NCI-H2171 (cell line): ENCODE measurements around the gene ACKR3.

ENCODE experiments used
- DNase-seq: peaks from one replicate; lab custom pipeline; 2025; lab: John Stamatoyannopoulos, UW

The ACKR3 gene

DNA sequence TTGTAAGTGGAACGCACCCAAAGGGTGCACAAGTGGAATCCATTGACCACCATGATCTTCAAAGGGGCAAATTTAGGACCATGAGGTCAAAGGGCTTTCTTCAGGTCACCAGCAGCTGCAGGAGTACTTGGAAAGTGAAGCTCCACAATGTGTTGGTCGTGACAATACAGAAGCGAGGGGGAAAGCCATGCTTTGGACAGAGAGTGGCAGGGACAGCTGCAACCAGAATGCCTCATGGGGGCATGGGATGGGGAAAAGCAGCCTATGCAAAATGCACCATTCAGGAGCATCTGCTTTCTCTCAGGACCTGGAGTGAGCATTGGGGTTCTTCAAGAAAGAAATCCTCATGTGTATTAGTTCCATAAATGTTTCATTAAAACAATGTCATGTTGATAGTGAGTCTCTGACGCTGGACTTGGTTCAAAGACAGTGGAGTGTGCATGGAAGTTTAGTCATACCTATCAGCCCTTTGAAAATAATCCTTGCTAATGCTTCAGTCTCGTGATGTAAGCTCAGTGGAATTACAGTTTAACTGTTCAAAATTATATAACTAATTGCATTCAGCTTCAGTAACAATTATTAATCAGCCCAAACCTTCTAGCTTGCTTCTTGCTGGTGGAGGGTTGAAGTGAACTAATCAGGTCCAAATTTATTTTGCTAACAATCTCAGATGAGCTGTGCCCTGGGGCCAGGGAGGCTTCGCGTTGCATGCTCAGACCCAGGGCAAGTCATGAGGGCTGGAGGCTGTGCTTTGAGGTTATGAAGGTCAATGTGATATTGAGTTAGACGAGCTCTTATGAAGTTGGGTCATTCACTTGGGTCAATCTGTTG is 41.6 kb downstream of the ACKR3 start:
- DNase-seq = no peak

DNA sequence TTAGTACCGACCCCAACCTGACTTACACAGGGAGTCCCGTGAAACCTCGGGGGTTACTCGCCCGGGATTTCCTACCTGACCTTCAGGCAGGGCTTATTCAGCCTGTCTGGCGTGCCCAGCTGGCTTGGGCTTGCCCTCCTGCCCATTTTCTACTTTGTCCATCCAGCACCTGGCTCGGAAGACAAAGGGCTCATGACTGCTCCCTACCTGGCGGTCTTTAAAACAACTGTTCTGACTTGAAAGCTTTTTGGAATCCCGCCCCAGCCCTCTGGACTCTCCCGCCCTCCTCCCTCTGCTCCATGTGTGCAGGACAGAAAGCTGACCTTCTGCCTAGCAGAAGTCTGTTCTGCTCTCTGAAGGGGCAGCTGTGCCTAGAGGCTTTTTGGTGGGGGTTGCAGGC is 43.1 kb downstream of the ACKR3 start:
- DNase-seq = no peak

GRCh38 chr2:236613612-236614011 is 44.0 kb downstream of the ACKR3 start:
- no peak for DNase-seq

DNA sequence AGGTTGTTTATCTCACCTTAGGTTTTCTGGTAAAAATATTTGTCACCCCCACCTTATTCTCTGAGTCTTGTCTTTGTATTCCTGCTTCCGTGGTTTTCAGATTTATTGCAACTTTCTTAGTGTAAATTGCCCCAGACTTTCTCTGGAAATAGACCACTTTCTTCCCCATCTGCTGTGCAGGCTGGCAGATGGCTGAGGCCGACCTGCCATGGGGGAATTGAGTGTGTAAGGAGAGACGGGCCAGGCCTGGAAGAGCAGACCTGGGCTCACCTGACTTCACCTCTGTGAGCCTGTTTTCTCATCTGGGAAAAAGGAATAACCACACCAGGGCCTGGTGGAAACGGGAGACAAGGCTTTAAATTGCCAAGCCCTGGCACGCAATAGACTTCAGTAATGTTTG is 44.9 kb downstream of the ACKR3 start:
- DNase-seq = peak; percentile 70

DNA sequence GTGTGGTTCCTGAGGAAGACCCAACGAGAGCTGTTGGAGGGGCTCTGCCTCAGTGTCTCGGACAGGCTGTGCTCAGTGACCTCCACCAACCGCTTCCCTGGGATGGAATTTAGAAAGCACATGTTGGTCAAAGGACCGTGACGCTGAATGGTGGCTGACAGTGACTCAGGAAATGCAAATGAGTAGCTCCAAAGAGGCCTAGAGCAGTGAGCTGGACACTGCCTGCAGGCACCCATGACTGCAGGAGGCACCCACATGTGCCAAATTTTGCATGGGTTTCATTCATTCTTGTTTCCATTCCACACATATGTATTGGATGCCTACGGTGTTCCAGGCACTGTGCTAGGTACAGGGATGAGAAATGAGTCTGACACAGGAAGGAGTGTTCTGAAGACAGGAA is 46.4 kb downstream of the ACKR3 start:
- no peak for DNase-seq

DNA sequence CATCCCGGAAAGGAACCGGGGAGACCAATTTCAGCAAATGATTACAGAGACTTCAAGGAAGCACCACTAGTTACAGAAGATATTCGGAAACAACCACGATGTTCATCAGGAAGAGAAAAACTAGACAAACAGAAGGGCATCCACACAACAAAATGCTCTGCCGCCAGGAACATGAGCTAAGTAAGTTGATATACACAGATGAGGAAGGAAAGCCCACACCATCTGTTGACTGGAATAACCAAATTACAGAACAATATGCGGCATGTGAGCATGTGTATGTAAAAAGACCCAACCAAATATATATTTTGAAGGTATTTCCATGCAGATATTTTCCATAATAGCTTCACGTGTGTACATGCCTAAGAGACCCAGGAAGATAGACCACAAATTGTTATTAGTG is 47.0 kb downstream of the ACKR3 start:
- peak; percentile 57 for DNase-seq

GRCh38 chr2:236617221-236617737 is 47.7 kb downstream of the ACKR3 start:
- no peak for DNase-seq

GRCh38 chr2:236617796-236618195 is 48.2 kb downstream of the ACKR3 start:
- no peak for DNase-seq

DNA sequence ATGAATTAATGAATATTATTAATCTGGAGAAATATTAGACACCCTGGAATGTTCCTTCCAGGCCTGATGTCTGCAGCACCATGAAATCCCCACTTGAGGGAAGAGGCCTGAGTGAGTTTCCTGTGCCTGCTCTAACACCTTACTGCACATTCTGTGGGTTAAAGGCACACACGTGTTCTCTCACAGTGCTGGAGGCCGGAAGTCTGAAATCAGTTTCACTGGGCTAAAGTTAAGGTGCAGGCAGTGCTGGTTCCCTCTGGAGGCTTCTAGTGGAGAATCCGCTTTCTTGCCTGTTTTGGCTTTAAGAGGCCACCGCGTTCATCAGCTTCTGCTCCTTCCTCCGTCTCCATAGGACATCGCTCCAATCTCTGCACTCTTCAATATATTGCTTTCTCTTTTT is 48.7 kb downstream of the ACKR3 start:
- no peak for DNase-seq

GRCh38 chr2:236619910-236620612 is 50.4 kb downstream of the ACKR3 start:
- DNase-seq = no peak

GRCh38 chr2:236621786-236622185 is 52.2 kb downstream of the ACKR3 start:
- DNase-seq = no peak

GRCh38 chr2:236622201-236622600 is 52.6 kb downstream of the ACKR3 start:
- no peak for DNase-seq

DNA sequence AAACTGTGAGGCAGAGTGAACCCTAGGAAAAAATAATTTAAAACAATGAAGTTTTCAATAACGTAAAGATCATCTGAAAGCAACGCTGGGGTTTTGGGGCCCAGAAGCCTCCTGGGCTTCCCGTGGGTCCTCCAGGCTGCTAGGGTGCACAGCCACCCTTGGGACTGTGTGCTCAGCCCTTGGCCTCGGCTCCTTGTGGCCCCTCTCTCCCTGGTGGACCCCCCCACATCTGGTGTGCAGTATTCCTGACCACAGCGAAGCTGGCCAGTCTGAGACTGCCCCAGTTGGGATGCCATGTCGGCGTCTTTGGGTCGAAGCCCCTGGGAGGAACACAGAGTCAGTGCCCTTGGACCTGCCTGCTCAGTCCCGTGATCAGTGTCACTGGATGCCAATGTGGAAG is 53.0 kb downstream of the ACKR3 start:
- DNase-seq = no peak

GRCh38 chr2:236623816-236624215 is 54.2 kb downstream of the ACKR3 start:
- DNase-seq = no peak

GRCh38 chr2:236625156-236625690 is 55.6 kb downstream of the ACKR3 start:
- no peak for DNase-seq

DNA sequence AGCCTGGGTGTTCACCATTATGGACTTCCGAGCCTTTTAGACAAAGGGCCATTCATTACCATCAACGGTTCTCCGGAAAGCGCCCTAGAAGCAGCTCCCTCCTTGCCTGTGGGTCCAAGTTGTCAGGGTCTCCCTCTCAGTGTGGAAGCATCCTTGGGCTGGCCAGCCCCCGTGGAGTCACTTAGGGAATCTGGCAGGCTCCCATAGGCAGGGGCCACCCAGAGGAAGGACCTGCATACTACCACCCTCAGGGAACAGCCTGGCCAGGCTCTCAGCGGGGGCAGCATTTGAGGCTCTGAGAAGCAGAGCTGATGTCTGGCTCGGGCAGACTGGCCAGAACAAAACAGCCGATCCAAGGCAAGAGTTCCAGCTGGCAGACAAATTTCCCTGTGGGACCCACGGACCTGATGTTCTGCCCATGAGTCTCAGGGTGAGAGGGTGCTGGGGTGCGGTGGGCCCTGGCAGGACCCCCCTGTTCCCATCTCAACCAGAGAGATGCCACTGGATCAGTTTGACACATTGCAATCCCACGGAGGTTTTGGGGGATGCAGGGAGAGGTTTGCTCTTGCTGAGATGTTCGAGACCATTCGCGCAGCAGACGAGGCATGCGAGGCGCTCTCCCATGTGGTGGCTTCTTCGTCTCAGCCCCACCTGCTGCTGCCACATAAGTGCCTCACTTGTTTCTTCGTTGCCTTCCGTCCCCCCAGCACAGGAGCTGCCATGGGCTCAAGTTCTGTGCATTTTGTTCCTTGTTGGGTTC is 56.9 kb downstream of the ACKR3 start:
- DNase-seq = no peak

DNA sequence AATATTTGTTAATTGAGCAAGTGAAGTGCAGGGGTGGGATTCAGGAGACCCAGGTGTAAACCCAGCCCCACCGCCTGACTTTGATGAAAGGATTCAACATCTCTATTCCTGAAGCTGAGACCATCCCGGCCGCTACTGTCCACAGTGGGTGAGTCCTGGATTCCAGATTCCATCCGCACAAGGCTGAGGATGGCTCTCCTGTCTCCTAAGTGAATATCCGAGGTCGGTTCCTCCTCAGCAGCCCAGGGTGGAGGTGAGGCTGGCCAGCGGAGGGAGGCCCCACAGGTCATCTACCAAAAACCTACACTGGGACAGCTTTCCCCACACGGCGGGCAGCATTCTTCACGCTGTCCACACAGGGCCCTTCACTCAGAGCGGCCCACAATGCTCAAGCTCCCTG is 57.6 kb downstream of the ACKR3 start:
- no peak for DNase-seq

GRCh38 chr2:236627841-236628240 is 58.2 kb downstream of the ACKR3 start:
- no peak for DNase-seq

DNA sequence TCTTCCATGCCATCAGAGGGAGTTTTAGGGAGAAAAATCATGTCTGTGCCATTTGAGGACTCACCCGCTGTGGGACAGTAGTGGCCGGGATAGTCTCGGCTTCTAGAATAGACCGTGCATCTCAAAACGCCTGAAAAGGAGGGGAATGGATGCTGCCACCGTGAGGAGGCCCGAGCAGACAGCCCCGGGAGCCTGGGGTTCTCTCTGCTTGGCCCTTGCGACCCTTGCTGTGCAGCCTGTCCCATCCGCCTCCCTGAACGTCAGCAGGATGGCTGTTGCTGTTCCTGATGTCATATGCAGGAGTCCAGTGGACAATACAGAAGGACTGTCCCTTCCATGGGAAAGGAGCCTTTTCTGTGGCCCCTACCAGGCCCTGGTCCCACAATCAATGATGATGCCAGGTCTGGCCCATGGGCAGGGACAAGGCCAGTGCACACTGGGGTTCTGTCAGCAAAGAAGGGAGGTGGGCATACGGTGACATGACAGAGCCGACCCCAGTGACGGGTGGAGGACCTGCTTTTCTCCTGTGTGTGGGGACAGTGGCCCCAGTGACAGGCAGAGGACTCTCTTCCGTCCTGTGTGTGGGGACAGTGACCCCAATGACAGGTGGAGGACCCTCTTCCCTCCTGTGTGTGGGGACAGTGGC is 58.8 kb downstream of the ACKR3 start:
- DNase-seq = no peak

- DNase-seq = no peak
Measured at GRCh38 chr2:236628981-236629605, 59.5 kb downstream of the ACKR3 start.
